Activated naive CD4-positive, alpha-beta T cell treated with anti-CD3 and anti-CD28 coated beads, Interleukin-2, amount 10 ng/mL, durations not matched to agents 7 days and 5 days (primary cell): ENCODE data around the gene LILRB2.
"Not testable (repeated sequence)": the region's sequence is repeated elsewhere in the genome, so short reads cannot be mapped to it uniquely, and the experiment has no call there.

ENCODE experiments used
- CTCF ChIA-PET: fragments of 350-600 bp; sonication (Branson Sonifier 250); formaldehyde crosslinking; loops from one replicate; lab custom pipeline; 2021; ENCODE audit warnings: antibody characterized with exemption; lab: Charles Lee
- DNase-seq: peaks from one replicate; pipeline ENCODE4 v3.0.0-alpha.2; 2020
- H3K27ac Mint-ChIP-seq: one replicate; pipeline ENCODE4 v1.8.0; 2021; ENCODE audit warnings: mild to moderate bottlenecking, moderate library complexity, mixed read lengths
- H3K27me3 Mint-ChIP-seq: one replicate; pipeline ENCODE4 v1.8.0; 2021; ENCODE audit warnings: mild to moderate bottlenecking, mixed read lengths
- H3K36me3 Mint-ChIP-seq: one replicate; pipeline ENCODE4 v1.8.0; 2021; ENCODE audit warnings: mixed read lengths
- H3K4me1 Mint-ChIP-seq: one replicate; pipeline ENCODE4 v1.8.0; 2021; ENCODE audit warnings: mixed read lengths
- H3K4me3 Mint-ChIP-seq: one replicate; pipeline ENCODE4 v1.8.0; 2021; ENCODE audit warnings: mild to moderate bottlenecking, moderate library complexity, mixed read lengths
- H3K9me3 Mint-ChIP-seq: one replicate; pipeline ENCODE4 v1.8.0; 2021; ENCODE audit warnings: mixed read lengths

LILRB2 gene

GRCh38 chr19:54294539-54294938 lies 13.6 kb upstream of the LILRB2 start:
- Mint-ChIP-seq H3K4me1 (no peaks in the 10 kb centered on the region), H3K36me3 (no peaks in the 10 kb centered on the region), H3K4me3 (no peak overlapping the region), H3K27me3 (peaks cover 37% of the 10 kb centered on the region), H3K27ac (no peak overlapping the region), H3K9me3 (no peaks in the 10 kb centered on the region)
- CTCF ChIA-PET: no interaction called here
- no peak for DNase-seq

GRCh38 chr19:54289160-54289559 lies 8.2 kb upstream of the LILRB2 start:
- H3K36me3 Mint-ChIP-seq, DNase-seq, CTCF ChIA-PET, H3K27ac Mint-ChIP-seq, H3K4me3 Mint-ChIP-seq, H3K9me3 Mint-ChIP-seq, H3K4me1 Mint-ChIP-seq: not testable (repeated sequence)
- H3K27me3 Mint-ChIP-seq: peaks cover 39% of the 10 kb centered on the region

DNA sequence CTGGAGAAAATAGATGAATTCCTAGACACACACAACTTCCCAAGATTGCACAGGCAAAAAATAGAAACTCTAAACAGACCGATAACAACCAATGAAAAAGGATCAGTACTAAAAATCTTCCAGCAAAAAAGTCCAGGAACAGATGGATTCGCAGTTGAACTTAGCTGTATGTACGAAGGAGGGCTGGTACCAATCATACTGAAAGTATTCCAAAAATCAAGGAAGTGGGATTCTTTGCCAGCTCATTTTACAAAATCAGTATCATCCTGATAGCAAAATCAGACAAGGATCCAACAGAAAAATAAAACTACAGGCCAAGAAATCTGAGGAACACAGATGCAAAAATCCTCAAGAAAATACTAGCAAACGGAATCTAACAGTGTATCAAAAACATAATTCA lies 6.5 kb upstream of the LILRB2 start:
- H3K27ac Mint-ChIP-seq: no peak overlapping the region
- no peak overlapping the region for H3K4me3 Mint-ChIP-seq
- H3K27me3 Mint-ChIP-seq: peaks cover 44% of the 10 kb centered on the region
- DNase-seq: no peak
- no peaks in the 10 kb centered on the region for H3K9me3 Mint-ChIP-seq
- CTCF ChIA-PET: no interaction called here
- peaks cover 10% of the 10 kb centered on the region for H3K4me1 Mint-ChIP-seq
- no peaks in the 10 kb centered on the region for H3K36me3 Mint-ChIP-seq

DNA sequence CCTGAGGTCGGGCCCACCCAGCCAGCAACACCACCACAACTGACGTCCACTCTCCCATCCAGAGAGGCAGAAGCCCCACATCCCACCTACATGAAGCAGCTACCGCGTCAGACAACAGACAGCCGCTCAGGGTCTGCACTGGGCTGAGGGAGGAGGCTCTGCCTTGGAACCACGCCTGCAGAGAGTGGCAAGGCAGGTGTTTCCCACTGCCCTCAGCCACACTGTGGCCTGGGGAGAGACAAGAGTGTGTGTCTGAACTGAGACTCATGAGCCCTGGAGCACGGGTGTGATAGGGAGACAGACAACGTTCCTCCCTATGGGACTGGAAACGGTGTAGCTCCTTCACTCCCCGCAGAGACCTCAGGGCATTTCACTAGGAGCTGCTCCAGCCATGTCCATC lies 5.4 kb upstream of the LILRB2 start:
- H3K27ac Mint-ChIP-seq, H3K36me3 Mint-ChIP-seq, CTCF ChIA-PET, DNase-seq, H3K4me3 Mint-ChIP-seq, H3K9me3 Mint-ChIP-seq: not testable (repeated sequence)
- H3K27me3 Mint-ChIP-seq: peaks cover 55% of the 10 kb centered on the region
- H3K4me1 Mint-ChIP-seq: peaks cover 13% of the 10 kb centered on the region

GRCh38 chr19:54285427-54286056 lies 4.6 kb upstream of the LILRB2 start:
- Mint-ChIP-seq H3K4me1 (peaks cover 13% of the 10 kb centered on the region), H3K27me3 (peaks cover 62% of the 10 kb centered on the region)
- CTCF ChIA-PET, H3K36me3 Mint-ChIP-seq, H3K4me3 Mint-ChIP-seq, H3K27ac Mint-ChIP-seq, DNase-seq, H3K9me3 Mint-ChIP-seq: not testable (repeated sequence)

DNA sequence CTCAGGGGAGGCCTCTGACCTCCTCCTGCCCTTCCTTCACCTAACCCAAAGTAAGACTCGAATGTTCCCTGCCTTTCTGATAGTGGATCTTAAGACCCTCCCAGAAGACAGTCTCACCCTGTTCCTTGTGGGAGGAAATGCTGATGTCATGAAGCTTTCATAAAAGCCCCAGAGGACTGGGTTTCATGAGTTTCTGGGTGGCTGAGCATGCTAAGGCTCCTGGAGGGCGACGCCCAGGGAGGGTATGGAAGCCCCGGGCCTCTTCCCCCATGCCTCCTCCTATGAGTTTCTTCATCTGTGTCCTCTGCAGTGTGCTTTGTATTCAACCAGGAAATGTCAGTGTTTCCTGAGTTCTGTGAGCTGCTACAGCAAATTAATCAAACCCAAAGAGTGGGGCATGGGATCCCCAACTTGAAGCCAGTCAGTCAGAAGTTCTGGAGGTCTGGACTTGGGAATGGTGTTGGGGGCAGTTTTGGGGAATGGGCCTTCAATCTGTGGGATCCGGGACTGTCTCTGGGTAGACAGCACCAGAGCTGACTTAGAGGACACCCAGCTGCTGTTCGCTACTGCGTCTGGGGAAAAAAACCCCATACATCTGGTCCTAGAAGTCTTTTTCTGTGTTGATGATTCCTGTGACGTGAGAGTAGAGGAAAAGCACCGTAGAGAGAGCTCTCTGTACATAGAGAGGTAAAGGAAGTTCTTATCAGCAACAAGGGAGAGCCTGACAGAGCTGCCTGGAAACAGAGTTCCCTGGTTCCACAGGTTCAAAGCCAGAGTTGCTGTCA lies 2.0 kb upstream of the LILRB2 start:
- CTCF ChIA-PET: interaction anchor here (0.6 to 1.2 kb wide), 2 partner anchors 16 to 185 kb away, joined by 3 to 5 read pairs; no protein-coding TSS in a partner anchor
- H3K4me3 Mint-ChIP-seq: no peak overlapping the region
- peaks cover 78% of the 10 kb centered on the region for H3K27me3 Mint-ChIP-seq
- peaks cover 13% of the 10 kb centered on the region for H3K4me1 Mint-ChIP-seq
- no peak overlapping the region for H3K27ac Mint-ChIP-seq
- H3K9me3 Mint-ChIP-seq: no peaks in the 10 kb centered on the region
- no peak for DNase-seq
- H3K36me3 Mint-ChIP-seq: no peaks in the 10 kb centered on the region

DNA sequence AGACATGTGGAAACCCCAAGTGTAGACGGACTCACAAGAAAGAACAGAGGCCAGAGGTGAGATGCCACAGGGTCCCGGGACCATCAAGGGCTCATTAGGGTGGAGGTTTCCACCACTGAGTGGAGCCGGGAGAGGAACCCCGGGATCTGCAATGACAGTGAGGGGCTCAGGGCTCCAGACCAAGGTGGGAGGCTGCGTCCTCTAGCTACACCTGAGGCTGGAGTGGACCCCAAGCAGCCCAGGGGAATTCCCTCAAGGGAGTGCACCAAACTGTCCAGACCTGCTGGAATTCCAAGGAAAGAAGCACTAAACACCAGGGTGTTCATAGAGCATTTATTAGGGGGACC lies 792 bp upstream of the LILRB2 start:
- CTCF ChIA-PET, H3K27ac Mint-ChIP-seq, H3K36me3 Mint-ChIP-seq, DNase-seq, H3K4me3 Mint-ChIP-seq, H3K9me3 Mint-ChIP-seq: not testable (repeated sequence)
- Mint-ChIP-seq H3K27me3 (peaks cover 75% of the 10 kb centered on the region), H3K4me1 (peaks cover 13% of the 10 kb centered on the region)

DNA sequence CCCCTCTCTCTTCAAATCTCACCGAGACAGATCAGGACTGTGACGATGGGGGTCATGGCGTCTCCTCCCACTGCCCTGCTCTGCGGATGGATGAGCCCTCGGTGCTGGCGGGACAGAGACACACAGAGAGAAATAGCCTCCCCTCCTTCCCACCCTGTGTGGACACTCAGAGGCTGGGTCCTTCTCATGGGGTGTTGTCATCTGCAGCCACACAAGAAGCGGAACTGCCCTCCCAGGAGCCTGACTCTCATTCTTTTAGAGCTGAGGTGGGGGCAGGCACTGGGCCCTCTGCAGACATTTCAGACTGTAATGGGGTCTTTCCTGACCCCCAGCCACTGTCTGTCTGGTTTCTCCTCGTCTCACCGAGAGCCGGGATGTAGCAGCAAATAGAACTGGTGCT lies 469 bp downstream of the LILRB2 start:
- Mint-ChIP-seq H3K27me3 (peaks cover 67% of the 10 kb centered on the region), H3K4me1 (peaks cover 13% of the 10 kb centered on the region)
- H3K4me3 Mint-ChIP-seq, DNase-seq, H3K36me3 Mint-ChIP-seq, H3K27ac Mint-ChIP-seq, H3K9me3 Mint-ChIP-seq, CTCF ChIA-PET: not testable (repeated sequence)

GRCh38 chr19:54280025-54280424 lies 885 bp downstream of the LILRB2 start:
- CTCF ChIA-PET, H3K4me3 Mint-ChIP-seq, DNase-seq, H3K36me3 Mint-ChIP-seq, H3K9me3 Mint-ChIP-seq, H3K27ac Mint-ChIP-seq: not testable (repeated sequence)
- Mint-ChIP-seq H3K27me3 (peaks cover 68% of the 10 kb centered on the region), H3K4me1 (peaks cover 13% of the 10 kb centered on the region)

GRCh38 chr19:54279406-54279962 lies 1.4 kb downstream of the LILRB2 start:
- DNase-seq: no peak
- Mint-ChIP-seq H3K27ac (no peak overlapping the region), H3K4me1 (peaks cover 9% of the 10 kb centered on the region), H3K36me3 (no peaks in the 10 kb centered on the region), H3K4me3 (no peak overlapping the region), H3K9me3 (no peaks in the 10 kb centered on the region), H3K27me3 (peaks cover 70% of the 10 kb centered on the region)
- CTCF ChIA-PET: no interaction called here

DNA sequence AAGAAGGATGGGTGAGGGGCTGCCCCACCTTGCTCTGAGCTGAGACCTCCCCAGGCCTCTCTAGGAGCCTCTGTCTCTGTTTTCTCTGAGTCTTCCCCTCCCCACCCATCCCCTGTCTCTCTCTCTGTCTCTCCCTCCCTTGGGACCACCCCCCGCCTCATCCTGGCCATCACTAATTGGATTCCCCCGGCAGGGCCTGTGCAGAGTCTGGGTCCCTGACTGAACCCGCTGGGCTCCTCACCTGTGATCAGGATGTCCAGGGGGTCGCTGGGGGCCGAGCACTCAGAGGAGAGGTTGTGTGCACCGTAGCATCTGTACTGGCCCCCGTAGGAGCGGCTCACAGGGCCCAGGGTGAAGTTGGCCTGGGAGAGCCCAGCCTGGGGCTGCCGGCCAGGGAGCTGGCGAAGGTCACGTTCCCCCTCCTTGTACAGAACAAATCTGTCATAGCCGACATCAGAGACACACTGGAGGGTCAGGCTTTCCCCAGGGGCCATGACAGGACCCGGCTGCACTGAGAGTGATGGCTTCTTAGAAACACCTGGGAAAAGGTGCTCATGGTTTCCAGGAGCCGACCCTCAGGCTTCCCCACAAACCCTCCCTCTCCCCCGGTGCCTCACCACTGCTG lies 2.2 kb downstream of the LILRB2 start:
- peaks cover 64% of the 10 kb centered on the region for H3K27me3 Mint-ChIP-seq
- H3K9me3 Mint-ChIP-seq, H3K4me1 Mint-ChIP-seq, CTCF ChIA-PET, H3K4me3 Mint-ChIP-seq, DNase-seq, H3K36me3 Mint-ChIP-seq, H3K27ac Mint-ChIP-seq: not testable (repeated sequence)

GRCh38 chr19:54278056-54278455 lies 2.9 kb downstream of the LILRB2 start:
- H3K9me3 Mint-ChIP-seq, CTCF ChIA-PET, DNase-seq, H3K36me3 Mint-ChIP-seq, H3K4me3 Mint-ChIP-seq, H3K27ac Mint-ChIP-seq, H3K4me1 Mint-ChIP-seq: not testable (repeated sequence)
- H3K27me3 Mint-ChIP-seq: peaks cover 61% of the 10 kb centered on the region

- H3K36me3 Mint-ChIP-seq, H3K4me1 Mint-ChIP-seq, H3K9me3 Mint-ChIP-seq, DNase-seq, CTCF ChIA-PET, H3K27ac Mint-ChIP-seq, H3K4me3 Mint-ChIP-seq: not testable (repeated sequence)
- H3K27me3 Mint-ChIP-seq: peaks cover 57% of the 10 kb centered on the region
These were observed 3.7 kb downstream of the LILRB2 start for GRCh38 chr19:54277111-54277615.

DNA sequence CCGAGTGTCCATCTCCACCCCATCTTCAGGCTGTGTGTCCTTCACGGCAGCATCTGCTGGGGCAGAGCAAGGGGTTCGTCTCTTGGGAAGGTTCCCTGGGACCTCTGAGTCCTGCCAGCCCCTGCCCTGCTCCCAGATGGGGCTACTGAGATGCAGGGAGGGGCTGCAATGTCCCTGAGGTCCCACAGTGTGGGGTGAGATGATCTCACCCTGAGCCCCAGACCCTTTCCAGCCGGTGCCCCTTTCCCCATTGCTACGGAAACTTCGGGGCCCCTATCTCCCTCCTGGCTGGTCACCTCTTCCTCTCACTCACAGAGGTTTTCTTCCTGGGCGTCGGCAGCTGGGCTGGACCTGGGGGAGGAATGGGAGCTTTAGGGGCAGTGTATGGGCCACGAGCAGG lies 5.0 kb downstream of the LILRB2 start:
- no peaks in the 10 kb centered on the region for H3K4me1 Mint-ChIP-seq
- H3K27ac Mint-ChIP-seq: no peak overlapping the region
- no peak overlapping the region for H3K4me3 Mint-ChIP-seq
- H3K9me3 Mint-ChIP-seq: no peaks in the 10 kb centered on the region
- DNase-seq: no peak
- peaks cover 54% of the 10 kb centered on the region for H3K27me3 Mint-ChIP-seq
- no peaks in the 10 kb centered on the region for H3K36me3 Mint-ChIP-seq
- CTCF ChIA-PET: no interaction called here
